Measurements from ENCODE around the gene UTP14C.
"Not testable (repeated sequence)": the region's sequence is repeated elsewhere in the genome, so short reads cannot be mapped to it uniquely, and the experiment has no call there.

GRCh38 chr13:51984904-51985303 is 39.6 kb upstream of the UTP14C start:
- TF ChIP-seq CTCF, POLR2A (IDR thresholded peaks at IDR 0.05): not testable (repeated sequence)
